Effector memory CD4-positive, alpha-beta T cell (primary cell): Measurements from ENCODE around the gene PGRMC1.

Experiments
- DNase-seq, 3 donors: peaks; one replicate each; pipeline ENCODE4 v3.0.0-alpha.2; 2020
- H3K27ac ChIP-seq: 2 replicates; pipeline ENCODE4 v1.7.0; 2013; ENCODE audit warnings: mild to moderate bottlenecking, low read length, moderate library complexity; ENCODE audit not compliant: insufficient read depth, poor library complexity, severe bottlenecking
- H3K27me3 ChIP-seq: replicated peaks from 2 replicates; pipeline ENCODE4 v1.7.0; 2013; ENCODE audit warnings: mild to moderate bottlenecking, low read length; ENCODE audit not compliant: insufficient read depth, control insufficient read depth, poor library complexity, severe bottlenecking
- H3K36me3 ChIP-seq: 2 replicates; pipeline ENCODE4 v1.7.0; 2013; ENCODE audit warnings: mild to moderate bottlenecking, low read length, moderate library complexity; ENCODE audit not compliant: control insufficient read depth, insufficient read depth
- H3K4me1 ChIP-seq: 2 replicates; pipeline ENCODE4 v1.7.0; 2013; ENCODE audit warnings: low read length, mild to moderate bottlenecking; ENCODE audit not compliant: control insufficient read depth, insufficient read depth, poor library complexity, severe bottlenecking
- H3K4me3 ChIP-seq: 2 replicates; pipeline ENCODE4 v1.7.0; 2013; ENCODE audit warnings: low read length, low read depth, mild to moderate bottlenecking; ENCODE audit not compliant: insufficient read depth, poor library complexity, severe bottlenecking
- H3K9me3 ChIP-seq: 2 replicates; pipeline ENCODE4 v1.7.0; 2013; ENCODE audit warnings: mild to moderate bottlenecking, low read length, moderate library complexity; ENCODE audit not compliant: control insufficient read depth

Gene PGRMC1

DNA sequence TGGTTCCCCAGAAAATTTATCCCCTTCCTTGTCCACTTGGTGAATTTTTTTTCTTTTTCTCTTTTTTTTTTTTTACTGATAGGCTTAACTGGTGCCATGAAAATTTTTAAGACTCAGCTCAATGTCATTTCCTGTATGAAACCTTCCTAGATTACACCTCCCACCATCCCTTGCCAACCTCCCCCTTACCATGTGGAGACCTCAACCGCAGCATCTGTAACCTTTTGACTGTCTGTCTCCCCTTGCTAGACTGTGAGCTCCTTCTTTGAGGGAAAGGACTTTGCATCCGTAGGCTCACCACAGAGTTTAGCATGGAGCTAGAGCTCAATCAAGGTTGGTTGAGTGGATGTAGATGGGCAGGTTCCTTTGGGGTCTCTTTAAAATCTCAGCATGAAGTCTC, 5.2 kb upstream of the PGRMC1 start:
- Histone ChIP-seq H3K36me3 (no peaks in the 10 kb centered on the region), H3K27ac (no peak overlapping the region), H3K4me3 (no peak overlapping the region), H3K9me3 (no peaks in the 10 kb centered on the region), H3K27me3 (no peaks in the 10 kb centered on the region), H3K4me1 (no peaks in the 10 kb centered on the region)
- DNase-seq, result no peak

DNA sequence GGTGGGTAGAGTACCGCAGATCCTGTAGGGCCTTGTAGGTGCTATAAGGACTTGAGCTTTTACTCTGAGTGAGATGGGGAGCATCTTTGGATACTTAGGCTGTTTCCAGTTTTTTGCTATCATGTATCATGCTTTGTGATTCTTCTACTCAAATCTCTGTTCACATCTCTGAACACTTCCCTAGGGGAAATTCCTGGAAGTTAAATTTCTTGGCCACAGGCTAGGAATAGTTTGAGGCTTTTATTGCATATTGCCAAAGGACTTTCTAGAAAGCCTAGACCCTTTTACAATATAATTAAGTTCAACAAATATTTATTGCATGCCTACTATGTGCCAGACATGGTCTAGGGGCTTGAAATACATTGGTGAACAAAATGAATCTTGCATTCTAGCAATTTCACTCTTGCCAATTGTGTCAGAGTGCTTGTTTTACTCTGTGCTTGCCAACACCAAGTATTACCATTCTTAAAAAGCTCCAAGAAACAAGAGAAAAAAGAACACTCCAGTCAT, 4.1 kb upstream of the PGRMC1 start:
- Histone ChIP-seq H3K27me3 (no peaks in the 10 kb centered on the region), H3K4me1 (no peaks in the 10 kb centered on the region), H3K27ac (no peak overlapping the region), H3K36me3 (no peaks in the 10 kb centered on the region), H3K9me3 (no peaks in the 10 kb centered on the region), H3K4me3 (no peak overlapping the region)
- no peak for DNase-seq

DNA sequence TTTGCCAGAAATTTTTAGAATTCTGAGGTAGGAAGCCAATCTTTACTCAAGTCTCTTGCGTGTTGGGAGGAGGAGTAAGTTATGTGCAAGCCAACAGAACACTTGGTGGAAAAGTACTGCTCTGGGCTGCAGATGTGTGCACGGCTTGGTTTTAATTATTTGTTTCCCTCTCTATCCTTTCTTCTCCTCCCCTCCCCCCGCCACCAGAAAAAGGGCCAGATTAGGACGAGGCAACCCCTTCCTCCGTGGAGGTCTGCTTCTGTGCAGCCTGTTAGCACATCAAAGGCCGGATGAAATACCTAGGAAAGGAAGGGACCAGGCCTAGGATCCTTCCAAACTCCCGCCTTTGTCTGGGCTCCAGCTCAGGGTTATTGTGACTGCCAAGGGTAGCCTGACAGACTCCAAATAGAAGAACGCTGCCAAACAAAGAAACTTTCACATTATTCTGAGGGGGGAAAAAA, 1.0 kb upstream of the PGRMC1 start:
- H3K36me3 ChIP-seq, result no peaks in the 10 kb centered on the region
- no peaks in the 10 kb centered on the region for H3K4me1 ChIP-seq
- DNase-seq, result no peak
- H3K27ac ChIP-seq, result no peak overlapping the region
- H3K27me3 ChIP-seq, result no peaks in the 10 kb centered on the region
- no peaks in the 10 kb centered on the region for H3K9me3 ChIP-seq
- H3K4me3 ChIP-seq, result no peak overlapping the region

DNA sequence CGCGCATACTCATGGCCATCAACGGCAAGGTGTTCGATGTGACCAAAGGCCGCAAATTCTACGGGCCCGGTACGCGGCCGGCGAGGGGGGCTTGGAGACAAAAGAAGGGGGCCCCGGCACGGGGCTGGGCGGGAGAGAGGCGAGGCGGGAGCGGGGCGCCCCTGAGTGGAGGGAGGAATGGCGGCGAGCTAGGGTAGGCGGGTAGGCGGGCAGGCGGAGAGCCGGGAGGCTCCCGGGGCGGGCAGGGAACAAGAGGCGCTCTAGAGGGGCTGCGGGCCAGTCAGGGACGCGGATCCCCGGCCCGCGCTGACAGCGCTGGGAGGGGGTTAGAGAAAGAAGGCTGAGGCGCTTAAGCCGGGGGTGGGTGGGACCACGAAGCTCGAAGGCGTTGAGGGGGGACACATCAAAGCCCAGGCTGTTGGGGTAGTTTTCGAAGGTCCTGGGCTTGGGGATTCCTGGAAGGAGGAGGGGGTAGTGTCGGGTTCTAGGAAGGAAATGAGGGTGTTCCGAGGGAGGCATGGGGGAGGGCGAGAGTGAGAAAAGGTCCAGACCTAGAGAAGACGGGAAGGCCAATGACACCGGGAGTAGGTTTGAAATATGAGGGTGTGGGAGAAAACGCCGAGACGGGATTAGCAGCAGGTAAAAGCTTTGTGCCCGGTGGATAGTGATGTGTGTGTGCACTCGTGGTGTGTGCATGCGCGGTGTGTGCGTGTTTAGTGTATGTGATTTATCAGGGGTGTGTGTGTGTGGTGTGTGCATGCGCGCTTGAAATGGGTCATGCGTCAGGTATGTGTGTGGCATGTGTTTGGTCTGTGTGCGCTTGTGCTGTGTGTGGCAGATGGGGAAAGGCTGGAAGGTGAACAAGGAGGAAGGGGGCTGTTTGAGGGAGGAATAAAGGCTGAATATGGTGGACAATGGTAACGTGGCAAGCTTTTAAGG, 807 bp downstream of the PGRMC1 start:
- H3K4me3 ChIP-seq, result peak overlapping the region; percentile 78
- no peaks in the 10 kb centered on the region for H3K4me1 ChIP-seq
- H3K27me3 ChIP-seq, result no peaks in the 10 kb centered on the region
- DNase-seq, result peak in 1 of 3 donors; percentile 7
- no peaks in the 10 kb centered on the region for H3K9me3 ChIP-seq
- H3K27ac ChIP-seq, result peak overlapping the region; percentile 72
- no peaks in the 10 kb centered on the region for H3K36me3 ChIP-seq

DNA sequence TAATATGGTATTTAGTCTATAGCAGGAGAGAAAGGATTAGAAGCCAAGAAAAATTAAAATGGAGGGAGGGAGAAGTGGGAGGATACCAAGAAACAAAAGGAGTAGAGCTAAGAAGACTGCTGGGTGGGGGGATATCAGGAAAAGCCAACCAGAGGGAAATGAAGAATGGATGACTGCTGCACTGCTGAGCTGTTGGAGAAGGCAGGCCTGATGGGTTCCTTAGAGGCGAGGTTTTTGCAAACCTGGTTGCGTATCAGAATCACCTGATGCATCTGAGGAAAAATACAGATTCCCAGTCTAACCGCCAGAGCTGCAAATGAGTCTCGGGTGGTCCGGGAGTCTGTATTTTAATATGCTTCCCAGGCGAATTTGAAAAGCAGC, 1.5 kb downstream of the PGRMC1 start:
- no peaks in the 10 kb centered on the region for H3K27me3 ChIP-seq
- no peak for DNase-seq
- H3K4me3 ChIP-seq, result peak overlapping the region; percentile 78
- H3K36me3 ChIP-seq, result peaks cover 4% of the 10 kb centered on the region
- H3K4me1 ChIP-seq, result no peaks in the 10 kb centered on the region
- H3K27ac ChIP-seq, result no peak overlapping the region
- no peaks in the 10 kb centered on the region for H3K9me3 ChIP-seq

DNA sequence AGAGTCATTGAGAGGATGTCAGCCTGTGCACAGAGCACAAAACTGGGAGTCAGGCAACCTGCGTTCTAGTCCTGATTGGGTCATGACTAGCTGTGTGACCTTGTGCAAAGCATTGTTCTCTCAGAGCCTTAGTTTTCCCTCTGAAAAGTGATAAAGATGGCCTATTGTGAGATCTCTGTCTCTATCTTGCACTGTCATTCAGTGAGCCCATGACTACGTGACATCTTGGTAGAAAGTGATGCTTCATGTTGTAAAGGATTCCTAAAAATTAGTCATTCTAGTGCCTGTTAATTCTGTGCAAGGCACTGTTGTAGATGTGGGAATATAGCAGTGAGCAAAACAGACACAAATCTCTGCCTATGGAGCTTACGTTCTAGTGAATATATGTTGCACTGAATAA, 2.5 kb downstream of the PGRMC1 start:
- no peak overlapping the region for H3K4me3 ChIP-seq
- H3K27me3 ChIP-seq, result no peaks in the 10 kb centered on the region
- no peak overlapping the region for H3K27ac ChIP-seq
- peaks cover 8% of the 10 kb centered on the region for H3K36me3 ChIP-seq
- H3K4me1 ChIP-seq, result no peaks in the 10 kb centered on the region
- no peaks in the 10 kb centered on the region for H3K9me3 ChIP-seq
- no peak for DNase-seq

DNA sequence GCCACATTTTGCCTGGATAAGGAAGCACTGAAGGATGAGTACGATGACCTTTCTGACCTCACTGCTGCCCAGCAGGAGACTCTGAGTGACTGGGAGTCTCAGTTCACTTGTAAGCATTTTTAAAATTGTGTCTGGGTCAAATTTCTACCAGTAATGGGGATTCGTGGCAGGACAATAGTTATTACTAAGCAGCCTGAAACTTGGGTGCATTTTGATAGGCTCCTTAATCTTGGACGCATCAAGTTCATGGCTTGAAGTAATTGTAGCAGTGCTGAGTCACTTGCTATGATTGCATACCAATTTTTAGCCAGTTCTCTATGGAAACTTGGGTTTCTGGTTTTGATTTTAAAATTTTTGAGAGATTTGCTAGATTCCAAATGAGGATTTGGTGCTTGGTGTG, 4.3 kb downstream of the PGRMC1 start:
- no peak overlapping the region for H3K4me3 ChIP-seq
- H3K4me1 ChIP-seq, result no peaks in the 10 kb centered on the region
- H3K36me3 ChIP-seq, result peaks cover 12% of the 10 kb centered on the region
- H3K9me3 ChIP-seq, result no peaks in the 10 kb centered on the region
- no peaks in the 10 kb centered on the region for H3K27me3 ChIP-seq
- H3K27ac ChIP-seq, result no peak overlapping the region
- no peak for DNase-seq

DNA sequence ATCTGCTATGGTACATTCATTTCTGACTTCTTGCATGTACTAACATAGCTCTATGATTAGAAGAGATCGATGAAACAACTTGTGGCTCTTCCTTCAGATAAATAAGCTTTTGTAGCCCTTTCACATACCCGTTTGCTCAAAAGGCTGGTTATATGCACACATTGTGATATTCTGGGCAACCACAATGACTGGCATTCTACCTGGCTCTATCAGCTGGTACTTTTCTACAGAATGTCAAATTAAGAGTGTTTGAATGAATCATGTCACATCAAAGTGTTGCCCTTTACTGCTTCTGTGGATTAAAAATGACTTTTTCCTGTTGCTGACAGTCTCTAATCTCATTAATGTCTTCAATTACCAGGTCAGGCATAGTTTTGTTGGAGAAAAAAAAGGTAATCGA, 11.6 kb downstream of the PGRMC1 start:
- Histone ChIP-seq H3K9me3 (no peaks in the 10 kb centered on the region), H3K4me1 (no peaks in the 10 kb centered on the region), H3K4me3 (no peak overlapping the region), H3K27ac (no peak overlapping the region), H3K27me3 (no peaks in the 10 kb centered on the region), H3K36me3 (peaks cover 6% of the 10 kb centered on the region)
- no peak for DNase-seq

DNA sequence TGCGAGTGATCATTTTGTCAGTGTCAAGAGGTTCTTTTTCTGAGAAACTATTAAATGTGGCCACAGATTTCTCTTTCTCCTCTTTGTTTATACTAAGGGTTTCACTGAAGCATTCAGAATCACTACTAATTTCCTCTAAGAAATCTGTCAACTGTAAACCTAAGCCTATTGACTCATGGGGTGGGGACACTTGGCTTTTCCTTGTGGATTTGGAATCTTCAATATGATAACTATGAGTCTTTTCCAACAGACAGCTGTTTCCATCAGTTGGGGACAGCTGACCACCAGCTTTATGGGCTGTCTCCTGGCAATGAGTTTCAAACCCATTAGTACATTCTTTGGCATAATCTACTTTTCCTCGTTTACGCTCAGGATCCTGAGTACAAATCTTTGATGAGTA, 13.8 kb downstream of the PGRMC1 start:
- no peak overlapping the region for H3K4me3 ChIP-seq
- H3K27me3 ChIP-seq, result no peaks in the 10 kb centered on the region
- H3K4me1 ChIP-seq, result no peaks in the 10 kb centered on the region
- H3K36me3 ChIP-seq, result no peaks in the 10 kb centered on the region
- H3K9me3 ChIP-seq, result no peaks in the 10 kb centered on the region
- no peak overlapping the region for H3K27ac ChIP-seq
- DNase-seq, result no peak

DNA sequence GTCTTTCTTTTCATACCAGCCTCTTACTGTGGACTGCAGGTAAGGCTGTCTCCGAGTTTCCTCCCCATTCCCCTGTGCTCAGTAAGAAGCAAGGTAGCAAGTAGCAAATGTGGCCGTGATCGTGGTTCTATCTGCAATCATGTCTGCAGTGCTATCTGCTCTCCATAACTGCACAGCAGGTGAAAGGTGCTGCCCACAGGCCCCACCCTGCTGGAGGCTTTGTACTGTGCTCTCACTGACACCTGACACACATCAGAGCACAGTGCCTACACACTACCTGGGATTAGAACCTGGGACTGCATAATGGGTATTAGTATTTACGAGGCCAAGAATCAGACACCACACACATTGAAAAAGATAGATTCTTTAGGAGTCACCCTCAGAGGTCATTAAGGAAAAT, 15.3 kb downstream of the PGRMC1 start:
- Histone ChIP-seq H3K36me3 (no peaks in the 10 kb centered on the region), H3K27ac (no peak overlapping the region), H3K9me3 (no peaks in the 10 kb centered on the region), H3K4me3 (no peak overlapping the region), H3K27me3 (no peaks in the 10 kb centered on the region), H3K4me1 (no peaks in the 10 kb centered on the region)
- no peak for DNase-seq
